Adipose tissue (tissue), 3 donors: ENCODE data around the gene RSAD2. TPM values are rescaled to one million over a fixed set of nuclear protein-coding genes. Genes with fewer than 3 reads are reported as not detected.
"Not testable (repeated sequence)": the region's sequence is repeated elsewhere in the genome, so short reads cannot be mapped to it uniquely, and the experiment has no call there.

ENCODE experiments used
- H3K27ac ChIP-seq: one replicate; pipeline ENCODE4 v1.5.1; 2013; ENCODE audit warnings: low read depth, low read length
- WGBS, 3 donors: extraction: QIAGEN DNeasy Blood & Tissue Kit; methylation state at CpG; one replicate each; pipeline ENCODE4 v1.1.7; 2013; 5-methylcytosine and 5-hydroxymethylcytosine counted together
- polyA plus RNA-seq, 3 donors: library from polyadenylated mRNA; stranded (reverse); fragments of 200-250 nt; gene quantifications; one replicate each; pipeline ENCODE4 v1.2.3, GENCODE V29; 2013
- donor health status: healthy with polysubstance abuse.
- donor health status: Bipolar disorder and iron deficiency.
- donor health status: healthy.

Gene RSAD2
- polyA plus RNA-seq, 3 donors: 1.4 to 3.0 (median 1.5) TPM

DNA sequence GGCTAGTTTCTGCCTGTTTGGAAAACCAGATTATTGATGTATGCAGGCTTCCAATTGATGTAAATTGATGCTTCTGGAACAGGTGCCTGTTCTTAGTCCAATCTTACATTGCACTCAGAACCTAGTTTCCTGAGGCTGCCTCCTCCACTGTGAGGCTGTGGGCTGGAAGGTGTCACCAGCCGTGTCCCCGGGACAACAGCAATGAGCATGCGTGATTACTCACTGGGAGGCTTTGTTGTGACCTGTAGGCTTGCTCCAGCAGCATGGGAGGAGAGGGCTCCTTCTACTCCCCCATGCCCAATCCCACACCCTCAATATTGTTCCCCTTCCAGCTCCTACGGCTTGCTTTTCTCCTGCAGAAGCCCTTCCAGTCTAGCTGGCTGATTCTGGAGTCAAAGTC lies 11.1 kb downstream of the RSAD2 start:
- 93 to 99% (median 96%) methylated on average over 4 of the region's 4 CpGs for WGBS, 3 donors
- H3K27ac ChIP-seq: no peak overlapping the region

DNA sequence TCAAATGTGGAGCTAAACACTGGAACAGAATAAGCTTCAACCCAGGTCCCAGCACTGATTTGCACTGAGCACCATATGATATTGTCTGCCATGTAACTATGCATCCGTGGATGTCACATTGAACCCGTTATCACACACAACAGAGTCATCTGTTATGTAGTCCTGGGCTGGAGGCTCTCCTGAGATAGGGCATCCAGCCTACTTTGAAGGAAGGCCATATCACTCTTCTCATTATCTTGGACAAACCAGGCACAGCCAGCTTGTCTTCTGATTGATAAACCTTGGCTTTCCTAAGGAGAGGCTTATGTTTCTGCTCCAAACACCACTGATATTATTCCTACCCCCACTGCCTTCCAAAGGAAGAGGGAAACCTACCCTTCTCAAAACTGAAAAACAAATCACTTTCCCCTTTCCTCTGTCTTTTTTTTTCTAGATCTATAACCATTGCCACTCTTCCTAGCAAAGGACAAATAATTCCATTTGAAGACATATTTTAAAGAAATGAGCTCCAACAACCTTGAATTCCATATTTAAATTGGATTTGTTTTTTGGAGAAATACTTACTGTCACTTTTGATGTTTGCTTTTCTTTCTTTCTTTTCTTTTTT lies 16.4 kb downstream of the RSAD2 start:
- 44 to 90% (median 84%) methylated on average over 2 of the region's 2 CpGs for WGBS, 3 donors

DNA sequence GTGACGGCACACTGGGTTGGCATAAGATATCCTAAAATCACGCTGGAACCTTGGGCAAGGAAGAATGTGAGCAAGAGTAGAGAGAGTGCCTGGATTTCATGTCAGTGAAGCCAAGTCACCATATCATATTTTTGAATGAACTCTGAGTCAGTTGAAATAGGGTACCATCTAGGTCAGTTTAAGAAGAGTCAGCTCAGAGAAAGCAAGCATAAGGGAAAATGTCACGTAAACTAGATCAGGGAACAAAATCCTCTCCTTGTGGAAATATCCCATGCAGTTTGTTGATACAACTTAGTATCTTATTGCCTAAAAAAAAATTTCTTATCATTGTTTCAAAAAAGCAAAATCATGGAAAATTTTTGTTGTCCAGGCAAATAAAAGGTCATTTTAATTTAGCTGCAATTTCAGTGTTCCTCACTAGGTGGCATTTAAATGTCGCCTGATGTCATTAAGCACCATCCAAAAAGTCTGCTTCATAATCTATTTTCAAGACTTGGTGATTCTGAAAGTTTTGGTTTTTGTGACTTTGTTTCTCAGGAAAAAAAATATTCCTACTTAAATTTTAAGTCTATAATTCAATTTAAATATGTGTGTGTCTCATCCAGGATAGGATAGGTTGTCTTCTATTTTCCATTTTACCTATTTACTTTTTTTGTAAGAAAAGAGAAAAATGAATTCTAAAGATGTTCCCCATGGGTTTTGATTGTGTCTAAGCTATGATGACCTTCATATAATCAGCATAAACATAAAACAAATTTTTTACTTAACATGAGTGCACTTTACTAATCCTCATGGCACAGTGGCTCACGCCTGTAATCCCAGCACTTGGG lies 19.6 kb downstream of the RSAD2 start:
- no peak overlapping the region for H3K27ac ChIP-seq
- 65 to 74% (median 71%) methylated on average over 5 of the region's 5 CpGs for WGBS, 3 donors

More for the DNA sequence above, 16.4 kb downstream of the RSAD2 start:
- no peak overlapping the region for H3K27ac ChIP-seq

DNA sequence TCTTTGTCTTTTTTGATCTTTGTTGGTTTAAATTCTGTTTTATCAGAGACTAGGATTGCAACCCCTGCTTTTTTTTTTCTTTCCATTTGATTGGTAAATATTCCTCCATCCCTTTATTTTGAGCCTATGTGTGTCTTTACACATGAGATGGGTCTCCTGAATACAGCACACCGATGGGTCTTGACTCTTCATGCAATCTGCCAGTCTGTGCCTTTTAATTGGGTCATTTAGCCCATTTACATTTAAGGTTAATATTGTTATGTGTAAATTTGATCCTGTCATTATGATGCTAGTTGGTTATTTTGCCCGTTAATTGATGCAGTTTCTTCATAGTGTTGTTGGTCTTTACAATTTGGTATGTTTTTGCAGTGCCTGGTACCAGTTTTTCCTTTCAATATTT lies 25.0 kb downstream of the RSAD2 start:
- WGBS, 3 donors: 94 to 98% (median 98%) methylated on average over 2 of the region's 2 CpGs
- H3K27ac ChIP-seq: not testable (repeated sequence)

DNA sequence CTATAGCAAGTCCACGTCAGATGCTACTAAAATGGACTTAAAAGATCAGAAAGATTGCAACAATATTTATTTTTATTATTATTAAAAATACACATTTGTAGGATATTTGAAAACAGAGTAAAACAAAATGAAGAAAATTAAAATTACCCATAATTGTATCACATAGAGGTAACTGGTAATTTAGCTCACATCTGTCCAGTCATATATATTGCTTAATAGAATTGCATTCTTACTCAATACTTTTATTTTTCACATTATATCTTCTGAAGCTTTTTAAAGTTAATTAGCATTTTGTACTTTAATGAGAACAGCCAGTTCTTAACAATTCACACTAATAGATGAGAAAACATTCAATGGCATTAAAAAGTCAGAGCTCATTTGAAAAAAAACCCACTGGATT lies 28.1 kb downstream of the RSAD2 start:
- WGBS, 3 donors: 95 to 100% (median 98%) methylated on average over 1 of the region's 1 CpG
- no peak overlapping the region for H3K27ac ChIP-seq

DNA sequence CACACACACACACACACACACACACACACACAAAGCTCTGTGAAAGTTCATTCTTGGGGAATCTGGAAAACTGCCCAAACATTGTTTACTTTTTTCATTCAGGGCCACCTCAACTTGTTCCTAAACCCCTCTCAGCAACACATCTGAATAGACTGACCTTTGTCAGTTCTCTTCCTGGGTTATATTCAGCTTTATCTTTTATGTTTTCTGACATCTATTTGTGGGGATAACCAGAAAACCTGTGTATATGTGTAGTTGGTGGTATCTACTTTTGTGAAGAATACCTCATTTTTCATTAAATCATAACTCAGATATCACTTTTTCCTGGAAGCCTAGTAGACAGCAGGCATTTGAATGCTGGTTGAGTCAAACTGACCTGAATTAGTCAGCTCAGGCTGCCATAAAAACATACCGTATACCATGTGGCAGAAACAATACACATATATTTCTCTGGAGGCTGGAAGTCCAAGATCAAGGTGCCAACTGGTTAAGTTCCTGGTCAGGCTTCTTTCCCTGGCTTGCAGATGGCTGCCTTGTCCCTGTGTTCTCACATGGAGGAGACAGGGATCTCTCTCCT lies 28.7 kb downstream of the RSAD2 start:
- no peak overlapping the region for H3K27ac ChIP-seq
- 70 to 87% (median 86%) methylated on average over 1 of the region's 1 CpG for WGBS, 3 donors

DNA sequence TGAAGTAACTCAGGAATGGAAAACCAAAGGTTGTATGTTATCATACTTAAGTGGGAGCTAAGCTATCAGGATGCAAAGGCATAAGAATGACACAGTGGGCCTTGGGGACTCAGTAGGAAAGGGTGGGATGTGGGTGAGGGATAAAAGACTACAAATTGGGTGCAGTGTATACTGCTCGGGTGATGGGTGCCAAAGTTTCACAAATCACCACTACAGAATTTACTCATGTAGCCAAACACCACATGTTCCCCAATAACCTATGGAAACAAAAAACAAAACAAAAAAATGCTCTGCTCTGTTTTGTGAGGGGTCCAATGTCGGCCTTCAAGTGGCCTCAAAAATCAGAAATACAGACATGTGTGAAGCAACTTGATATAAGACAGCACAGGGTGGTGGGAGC lies 30.7 kb downstream of the RSAD2 start:
- 91 to 94% (median 93%) methylated on average over 2 of the region's 2 CpGs for WGBS, 3 donors

DNA sequence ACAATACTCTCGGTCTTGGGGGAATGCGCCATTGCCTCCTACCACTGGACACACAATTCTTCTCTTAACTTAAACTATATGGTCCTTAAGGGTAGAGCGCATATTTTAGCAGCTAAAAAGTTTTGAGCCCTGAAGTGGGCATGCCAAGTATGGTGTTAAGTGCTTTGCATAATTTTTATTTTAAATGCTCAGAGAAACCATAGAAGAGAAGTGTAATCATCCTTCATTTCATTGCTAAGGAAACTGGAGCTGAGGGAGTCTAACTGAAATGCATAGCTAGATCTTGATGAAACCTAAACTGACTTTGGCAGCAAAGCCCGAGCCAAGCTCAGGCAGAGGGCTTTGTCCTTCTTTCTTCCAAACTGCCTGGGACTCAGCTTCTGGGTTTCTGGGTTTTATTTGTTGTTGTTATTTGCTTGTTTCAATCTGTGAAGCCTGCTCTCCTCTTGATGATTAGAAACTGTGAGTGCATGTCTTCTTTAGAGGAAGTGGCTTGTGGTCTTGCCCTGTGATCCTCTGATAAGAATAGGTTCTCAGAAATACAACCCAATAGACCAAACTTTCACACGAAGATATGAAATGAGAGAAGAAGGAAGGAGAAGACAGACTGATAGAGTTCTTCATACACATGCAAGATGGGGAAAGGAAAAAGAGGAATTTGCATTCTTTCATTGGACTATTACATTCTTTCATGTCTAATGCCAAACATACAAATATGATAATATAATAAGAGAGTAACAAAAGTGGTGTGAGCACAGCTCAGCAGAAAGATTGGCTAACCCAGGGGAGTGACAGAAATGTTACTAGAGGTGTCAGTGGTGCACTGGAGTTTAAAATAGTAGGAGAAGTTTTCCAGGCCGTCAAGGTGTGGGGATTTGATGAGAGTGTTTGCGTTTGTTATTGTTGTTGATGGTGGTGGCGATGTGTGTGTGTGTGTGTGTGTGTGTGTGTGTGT lies 32.1 kb downstream of the RSAD2 start:
- WGBS, 3 donors: 70 to 83% (median 71%) methylated on average over 8 of the region's 8 CpGs
- H3K27ac ChIP-seq: no peak overlapping the region

More for the DNA sequence above, 30.7 kb downstream of the RSAD2 start:
- H3K27ac ChIP-seq: no peak overlapping the region

DNA sequence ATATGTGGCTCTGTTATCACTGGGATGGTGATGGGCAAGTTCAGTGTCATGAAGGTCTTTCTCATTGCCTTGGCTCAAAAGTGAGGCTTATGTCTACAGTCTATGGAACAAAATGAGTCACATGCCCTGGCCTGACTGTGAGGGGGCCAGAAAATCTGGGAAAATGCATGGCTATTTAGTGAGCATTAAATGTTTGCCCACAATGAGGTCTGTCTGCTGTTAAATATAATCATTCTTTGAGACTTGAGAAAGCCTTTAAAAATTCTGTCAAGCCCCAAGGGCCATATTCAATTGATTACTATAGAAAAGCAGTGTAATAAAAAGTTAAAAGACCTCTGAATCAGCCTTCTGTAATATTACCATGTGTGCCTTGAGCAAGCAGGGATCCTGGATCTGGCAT lies 34.1 kb downstream of the RSAD2 start:
- no peak overlapping the region for H3K27ac ChIP-seq

DNA sequence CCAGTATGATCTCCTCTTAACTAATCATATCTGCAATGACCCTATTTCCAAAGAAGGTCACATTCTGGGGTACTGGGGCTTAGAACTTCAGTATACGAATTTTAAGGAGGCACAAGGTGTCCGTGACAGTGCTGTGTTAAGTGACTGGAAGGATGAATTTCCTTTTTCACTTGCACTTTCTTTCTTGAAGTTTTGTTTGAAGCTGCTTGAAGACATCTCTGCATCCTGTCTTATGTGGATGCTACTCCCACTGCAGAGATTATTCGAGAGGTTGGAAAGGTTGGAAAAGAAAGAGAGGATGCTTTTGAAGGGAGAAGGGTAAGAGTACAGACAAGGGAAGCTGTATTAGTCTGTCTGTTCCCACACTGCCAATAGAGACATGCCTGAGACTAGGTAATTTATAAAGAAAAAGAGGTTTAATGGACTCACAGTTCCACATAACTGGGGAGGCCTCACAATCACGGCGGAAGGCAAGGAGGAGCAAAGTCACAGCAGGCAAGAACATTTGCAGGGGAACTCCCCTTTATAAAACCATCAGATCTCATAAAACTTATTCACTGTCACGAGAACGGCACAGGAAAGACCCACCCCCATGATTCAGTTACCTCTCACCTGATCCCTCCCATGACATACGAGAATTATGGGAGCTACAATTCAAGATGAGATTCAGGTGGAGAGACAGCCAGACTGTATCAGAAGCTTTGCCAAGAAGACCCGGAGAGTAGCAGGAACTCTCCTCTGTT lies 36.0 kb downstream of the RSAD2 start:
- H3K27ac ChIP-seq: no peak overlapping the region
- 84 to 92% (median 87%) methylated on average over 9 of the region's 9 CpGs for WGBS, 3 donors

DNA sequence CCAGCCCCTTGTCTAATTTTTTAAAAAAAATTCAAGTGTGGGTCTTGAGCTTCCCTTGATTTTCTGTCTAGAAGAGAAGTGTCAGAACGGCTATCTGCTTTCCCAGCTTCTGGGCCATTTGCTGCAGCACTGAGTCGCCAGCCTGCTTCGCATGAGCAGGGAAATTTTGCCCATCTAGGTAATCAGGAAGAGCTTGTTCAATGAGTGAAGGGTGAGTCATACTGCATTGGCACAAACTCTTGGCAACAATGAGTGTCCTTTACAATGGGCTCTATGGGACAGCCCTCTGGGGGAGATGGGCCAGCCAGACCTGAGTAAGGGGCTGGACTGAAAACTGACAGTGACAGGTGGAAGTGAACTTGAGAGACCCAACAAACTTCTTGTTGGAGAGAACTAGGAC lies 37.3 kb downstream of the RSAD2 start:
- H3K27ac ChIP-seq: no peak overlapping the region
- 80 to 84% (median 83%) methylated on average over 3 of the region's 3 CpGs for WGBS, 3 donors

DNA sequence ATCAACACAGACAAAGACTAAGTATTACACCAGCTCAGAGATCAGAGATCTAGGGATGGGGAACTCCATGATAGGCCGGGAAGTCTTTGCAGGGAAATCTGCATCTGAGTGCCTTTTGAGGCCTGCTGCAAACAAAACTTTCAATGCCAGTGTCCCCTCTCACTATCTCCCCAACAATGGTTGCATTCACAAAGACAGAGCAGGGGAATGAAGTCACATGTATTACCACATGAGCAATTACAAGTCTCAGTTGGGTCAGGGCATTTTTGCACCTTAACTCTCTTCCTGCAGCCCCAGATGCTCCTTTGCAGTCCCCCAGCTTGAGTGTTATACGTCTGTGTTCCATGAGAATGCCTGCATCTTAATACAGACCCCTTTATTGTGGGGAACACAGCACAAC lies 37.8 kb downstream of the RSAD2 start:
- WGBS, 3 donors: 89 to 98% (median 97%) methylated on average over 2 of the region's 2 CpGs
- no peak overlapping the region for H3K27ac ChIP-seq

DNA sequence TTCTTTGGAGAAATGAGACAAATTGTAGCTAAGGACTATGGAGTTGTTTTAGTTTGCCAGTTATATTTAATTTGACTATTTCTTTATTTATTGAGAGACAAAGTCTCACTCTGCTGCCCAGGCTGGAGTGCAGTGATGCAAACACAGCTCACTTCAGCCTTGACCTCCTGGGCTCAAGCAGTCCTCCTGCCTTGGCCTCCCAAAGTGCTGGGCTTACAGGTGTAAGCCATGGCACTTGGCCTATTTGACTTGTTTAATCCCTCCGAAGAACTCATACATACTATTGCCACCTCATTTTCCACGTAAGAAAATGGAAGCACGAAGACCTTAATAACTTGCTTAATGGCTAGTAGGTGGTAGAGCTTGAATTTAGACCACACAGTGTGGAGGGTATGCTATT lies 38.6 kb downstream of the RSAD2 start:
- 84 to 93% (median 90%) methylated on average over 3 of the region's 3 CpGs for WGBS, 3 donors
- H3K27ac ChIP-seq: no peak overlapping the region

DNA sequence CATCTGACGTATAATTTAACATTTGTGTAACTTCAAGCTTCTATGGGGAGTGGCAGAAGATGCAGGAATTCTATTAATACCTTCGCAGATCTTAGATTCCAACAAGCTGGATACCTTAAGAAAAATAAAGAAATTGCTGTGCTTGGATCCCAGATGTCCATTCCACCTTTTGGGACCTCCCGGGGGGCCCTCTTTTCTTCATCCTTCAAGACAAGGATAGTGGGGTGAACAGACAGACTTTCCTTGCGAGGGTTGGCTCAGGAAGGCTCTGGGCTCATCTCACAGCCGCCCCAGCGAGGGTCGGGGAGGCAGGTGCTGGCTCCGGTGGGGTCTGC lies 39.1 kb downstream of the RSAD2 start:
- H3K27ac ChIP-seq: no peak overlapping the region
- 50 to 57% (median 55%) methylated on average over 8 of the region's 8 CpGs for WGBS, 3 donors

DNA sequence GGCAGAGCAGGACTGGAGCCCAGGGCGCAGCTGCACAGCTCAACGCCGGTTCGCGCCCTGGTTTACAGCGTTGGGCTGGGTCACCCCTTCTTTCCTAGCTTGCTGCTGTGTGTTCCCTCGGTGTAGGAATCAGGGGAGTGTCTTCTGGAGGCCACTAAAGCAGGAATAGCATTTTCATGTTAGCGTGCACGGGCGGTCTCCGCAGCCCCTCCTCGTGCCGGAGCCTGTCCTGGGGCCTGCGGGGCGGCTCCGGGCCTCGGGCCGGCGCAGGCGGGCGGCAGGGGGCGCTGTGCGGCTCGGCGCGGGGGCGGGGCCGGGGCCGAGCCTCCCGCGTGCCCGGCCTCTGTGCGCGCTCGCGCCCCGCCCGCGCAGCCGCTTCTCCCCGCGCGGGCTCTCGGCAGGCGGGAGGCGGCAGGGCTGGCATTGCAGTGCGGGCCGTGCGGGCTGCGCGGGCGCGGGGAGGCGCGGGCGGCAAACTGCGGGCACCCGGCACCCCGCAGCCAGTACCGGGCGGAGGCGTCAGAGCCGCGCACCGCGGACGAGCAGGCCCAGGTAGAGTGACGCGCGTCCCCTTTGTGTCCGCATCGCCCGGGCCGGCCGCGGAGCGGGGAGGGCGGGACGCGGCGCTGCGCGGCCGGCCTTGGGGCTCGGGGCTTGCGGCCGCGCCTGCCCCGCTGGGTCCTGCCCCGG lies 39.6 kb downstream of the RSAD2 start, which contains the start of gene RNF144A:
Gene RNF144A, plus strand, starts transcription at position 342 of the 690 bp plus-strand sequence. CDS start 79,515 bp downstream, outside the sequence.
- peak within 1 kb of the TSS; percentile 34 for H3K27ac ChIP-seq
- WGBS, 3 donors: 5 to 9% (median 6%) methylated on average over 40 to 90 of the region's 90 CpGs

DNA sequence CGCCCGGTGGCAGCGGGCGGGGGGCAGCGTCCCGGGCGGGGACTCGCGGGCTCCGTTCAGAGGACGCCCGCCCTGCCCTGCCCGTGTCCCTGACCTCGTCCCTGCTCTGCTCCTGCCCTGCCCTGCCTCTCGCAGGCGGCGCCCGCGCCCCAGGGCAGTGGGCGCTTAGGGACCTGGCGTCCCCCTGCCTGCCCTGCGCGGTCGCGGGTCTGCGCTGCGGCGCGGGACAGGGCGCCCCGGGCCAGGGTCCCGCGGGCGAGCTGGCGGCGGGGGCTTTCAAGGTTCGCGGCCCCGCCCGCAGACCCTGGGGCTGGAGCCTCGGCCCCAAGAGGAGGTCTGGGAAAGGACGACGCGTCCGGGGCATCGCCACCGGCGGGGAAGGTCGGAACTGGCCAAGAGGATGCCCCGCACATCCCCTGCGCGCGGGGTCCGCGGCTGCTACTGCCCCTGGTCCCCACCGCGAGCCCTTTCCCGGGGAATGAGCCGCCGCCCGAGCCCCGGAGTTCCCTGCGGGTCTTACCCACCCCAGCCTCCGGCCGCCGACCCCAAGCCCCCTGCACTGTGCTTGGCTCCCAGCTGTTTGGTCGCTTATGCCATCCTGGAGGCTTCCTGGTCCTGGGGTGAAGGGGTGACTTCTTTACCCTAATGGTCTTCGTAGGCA lies 40.3 kb downstream of the RSAD2 start:
- H3K27ac ChIP-seq: peak overlapping the region; percentile 34
- WGBS, 3 donors: 0 to 1% (median 0%) methylated on average over 29 to 68 of the region's 68 CpGs
